HEK293T (cell line): ENCODE data around the gene GTPBP8.
"Not testable (repeated sequence)": the region's sequence is repeated elsewhere in the genome, so short reads cannot be mapped to it uniquely, and the experiment has no call there.

Experiments
- BHLHE40 ChIP-seq: fragments of 450-650 bp; IDR thresholded peaks from 2 replicates; pipeline ENCODE4 v1.6.1; 2016; ENCODE audit warnings: mild to moderate bottlenecking, moderate library complexity, borderline replicate concordance
- CTBP1 ChIP-seq: fragments of 450-650 bp; IDR thresholded peaks from 2 replicates; pipeline ENCODE4 v1.6.1; 2016; ENCODE audit warnings: borderline replicate concordance
- ELF4 ChIP-seq: fragments of 450-650 bp; IDR thresholded peaks from 2 replicates; pipeline ENCODE4 v1.6.1; 2017; ENCODE audit warnings: antibody characterized with exemption
- FOXA1 ChIP-seq: fragments of 450-650 bp; IDR thresholded peaks from 2 replicates; pipeline ENCODE4 v1.6.1; 2016; ENCODE audit warnings: mild to moderate bottlenecking
- FOXK2 ChIP-seq: fragments of 450-650 bp; IDR thresholded peaks from 2 replicates; pipeline ENCODE4 v1.6.1; 2016; ENCODE audit warnings: mild to moderate bottlenecking
- FOXM1 ChIP-seq: fragments of 450-650 bp; IDR thresholded peaks from 2 replicates; pipeline ENCODE4 v1.6.1; 2017; ENCODE audit warnings: mild to moderate bottlenecking, borderline replicate concordance
- HDGF ChIP-seq: fragments of 450-650 bp; IDR thresholded peaks from 2 replicates; pipeline ENCODE4 v1.6.1; 2017; ENCODE audit warnings: antibody characterized with exemption, borderline replicate concordance
- LEF1 ChIP-seq: fragments of 450-650 bp; IDR thresholded peaks from 2 replicates; pipeline ENCODE4 v1.6.1; 2017; ENCODE audit warnings: mild to moderate bottlenecking, borderline replicate concordance
- SP1 ChIP-seq: fragments of 450-650 bp; IDR thresholded peaks from 2 replicates; pipeline ENCODE4 v1.6.1; 2017
- SUZ12 ChIP-seq: fragments of 450-650 bp; IDR thresholded peaks from 2 replicates; pipeline ENCODE4 v1.6.1; 2016; ENCODE audit warnings: mild to moderate bottlenecking
- TARDBP ChIP-seq: fragments of 450-650 bp; IDR thresholded peaks from 2 replicates; pipeline ENCODE4 v1.6.1; 2016
- ZNF384 ChIP-seq: fragments of 450-650 bp; IDR thresholded peaks from 2 replicates; pipeline ENCODE4 v1.6.1; 2016
- TF ChIP-seq, protein P1 (sequence below): fragments of 450-650 bp; IDR thresholded peaks from 2 replicates; pipeline ENCODE4 v1.6.1; 2016

DNA sequence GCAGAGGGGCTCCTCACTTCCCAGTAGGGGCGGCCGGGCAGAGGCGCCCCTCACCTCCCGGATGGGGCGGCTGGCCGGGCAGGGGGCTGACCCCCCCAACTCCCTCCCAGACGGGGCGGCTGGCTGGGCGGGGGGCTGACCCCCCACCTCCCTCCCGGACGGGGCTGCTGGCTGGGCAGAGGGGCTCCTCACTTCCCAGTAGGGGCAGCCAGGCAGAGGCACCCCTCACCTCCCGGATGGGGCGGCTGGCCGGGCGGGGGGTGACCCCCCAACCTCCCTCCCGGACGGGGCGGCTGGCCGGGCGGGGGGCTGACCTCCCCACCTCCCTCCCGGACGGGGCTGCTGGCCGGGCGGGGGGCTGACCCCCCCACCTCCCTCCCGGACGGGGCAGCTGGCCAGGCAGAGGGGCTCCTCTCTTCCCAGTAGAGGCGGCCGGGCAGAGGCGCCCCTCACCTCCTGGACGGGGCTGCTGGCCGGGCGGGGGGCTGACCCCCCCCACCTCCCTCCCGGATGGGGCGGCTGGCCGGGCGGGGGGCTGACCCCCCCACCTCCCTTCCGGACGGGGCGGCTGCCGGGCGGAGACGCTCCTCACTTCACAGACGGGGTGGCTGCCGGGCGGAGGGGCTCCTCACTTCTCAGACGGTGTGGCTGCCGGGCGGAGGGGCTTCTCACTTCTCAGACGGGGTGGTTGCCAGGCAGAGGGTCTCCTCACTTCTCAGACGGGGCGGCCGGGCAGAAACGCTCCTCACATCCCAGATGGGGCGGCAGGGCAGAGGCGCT, 55.6 kb downstream of the GTPBP8 start:
- TF ChIP-seq SP1, FOXK2, ELF4, FOXA1, TARDBP, LEF1, FOXM1, BHLHE40, ZNF384, SUZ12, HDGF, CTBP1: not testable (repeated sequence)
- TF ChIP-seq, protein P1, sequence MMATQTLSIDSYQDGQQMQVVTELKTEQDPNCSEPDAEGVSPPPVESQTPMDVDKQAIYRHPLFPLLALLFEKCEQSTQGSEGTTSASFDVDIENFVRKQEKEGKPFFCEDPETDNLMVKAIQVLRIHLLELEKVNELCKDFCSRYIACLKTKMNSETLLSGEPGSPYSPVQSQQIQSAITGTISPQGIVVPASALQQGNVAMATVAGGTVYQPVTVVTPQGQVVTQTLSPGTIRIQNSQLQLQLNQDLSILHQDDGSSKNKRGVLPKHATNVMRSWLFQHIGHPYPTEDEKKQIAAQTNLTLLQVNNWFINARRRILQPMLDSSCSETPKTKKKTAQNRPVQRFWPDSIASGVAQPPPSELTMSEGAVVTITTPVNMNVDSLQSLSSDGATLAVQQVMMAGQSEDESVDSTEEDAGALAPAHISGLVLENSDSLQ, result not testable (repeated sequence)
